Heart right ventricle (tissue), 16 donors: Measurements from ENCODE around the gene ISCA1. TPM values are rescaled to one million over a fixed set of nuclear protein-coding genes. Genes with fewer than 3 reads are reported as not detected.

Experiments
- ATAC-seq, 8 donors: fragments of 200-7000 bp; cut with Tn5 transposase; one replicate each; pipeline ENCODE4 v1.9.1; 2020; ENCODE audit warnings: mild to moderate bottlenecking in 8 of 8, moderate library complexity in 8 of 8, moderate number of reproducible peaks in 1 of 8
- DNase-seq, 2 donors: peaks; one replicate each; pipeline ENCODE4 v3.0.0-alpha.2; 2020
- H3K27ac ChIP-seq, 10 donors: fragments of 200-600 bp; sonication (generic) in 2 of 10; one replicate each; pipeline versions ENCODE4 v1.5.0 to v1.8.0; 2020 to 2022; ENCODE audit warnings: mild to moderate bottlenecking in 3 of 10
- H3K27me3 ChIP-seq, 7 donors: fragments of 200-600 bp; one replicate each; pipeline ENCODE4 v1.8.0; 2021 to 2022; ENCODE audit warnings: mild to moderate bottlenecking in 2 of 7
- H3K36me3 ChIP-seq, 9 donors: fragments of 200-600 bp; sonication (generic) in 1 of 9; one replicate each; pipeline versions ENCODE4 v1.5.0 to v1.8.0; 2020 to 2022; ENCODE audit warnings: mild to moderate bottlenecking in 2 of 9
- H3K4me1 ChIP-seq, 9 donors: fragments of 200-600 bp; sonication (generic) in 1 of 9; one replicate each; pipeline versions ENCODE4 v1.5.0 to v1.8.0; 2020 to 2022; ENCODE audit warnings: mild to moderate bottlenecking in 4 of 9
- H3K4me3 ChIP-seq, 10 donors: fragments of 200-600 bp; sonication (generic) in 2 of 10; one replicate each; pipeline versions ENCODE4 v1.5.0 to v1.8.0; 2020 to 2022; ENCODE audit warnings: mild to moderate bottlenecking in 7 of 10, moderate library complexity in 2 of 10
- H3K9me3 ChIP-seq, 11 donors: fragments of 200-600 bp in 10 of 11; sonication (generic) in 2 of 11; one replicate each; pipeline versions ENCODE4 v1.5.0 to v1.8.0; 2013 to 2022; ENCODE audit warnings: mild to moderate bottlenecking in 2 of 11, control low read depth in 1 of 11, moderate library complexity in 1 of 11
- WGBS, 2 donors: extraction: QIAGEN DNeasy Blood & Tissue Kit; methylation state at CpG; one replicate each; pipeline ENCODE4 v1.1.7; 2013; ENCODE audit warnings: inconsistent platforms in 1 of 2; 5-methylcytosine and 5-hydroxymethylcytosine counted together
- intact Hi-C, 10 donors: fragments of 100-400 bp; cut with DNase I; formaldehyde crosslinking; loops; one replicate each; pipeline versions ENCODE4 v1.11.1 to v1.14.2; 2022
- polyA plus RNA-seq, 2 donors: library from polyadenylated mRNA; stranded (reverse); fragments of 200-250 nt; gene quantifications; one replicate each; pipeline ENCODE4 v1.2.3, GENCODE V29; 2013
- total RNA-seq, 10 donors: library from RNA; stranded (reverse); fragmentation: NEBNext Ultra II Directional in 3 of 10; extraction: Animal tissue kit (Norgen Biotek cat#: 25700) in 3 of 10; gene quantifications; one replicate each; pipeline versions ENCODE4 v1.2.1 to v1.2.4, GENCODE V29; 2021 to 2023
- TF ChIP-seq, protein P1 (sequence below), 9 donors: fragments of 200-600 bp; sonication (generic) in 2 of 9; IDR thresholded peaks; one replicate each; pipeline versions ENCODE4 v1.5.0 to v1.8.0; 2021 to 2022; ENCODE audit warnings: antibody characterized with exemption in 9 of 9, mild to moderate bottlenecking in 5 of 9, moderate library complexity in 1 of 9
- donor health status: Arrhythmogenic right ventricular cardiomyopathy.
- donor health status: ischemic (EF 13 %, LVEDD 7.1; RV severe dilation, severe dysfunction).
- donor health status: healthy with polysubstance abuse.
- donor health status: DM: no; HTN: yes; CAD: no.
- donor health status: DM: no; HTN: no; CAD: no.
- donor health status: ischemic (EF 25% LVEDD 6.9; RV normal size, moderate dysfunction).
- donor health status: ischemic (EF 25% LVEDD 5.7; RV mildly dilated, moderate dysfunction).
- donor health status: healthy.
- donor health status: DM: yes; HTN: yes; CAD: no.
- donor health status: Ischemic cardiomyopathy.
- donor health status: ischemic (EF 35%, LVEDD 5.7; RV mildly dilated, moderate dysfunction).
- donor health status: nonischemic (EF 11% LVEDD 7.7; RV severe dilation, severe dysfunction).
- donor health status: DM: yes; HTN: yes; CAD: no.
- donor health status: PGD.
- donor health status: ischemic (EF 29% LVEDD 5.4; RV normal size, mild dysfunction).
- donor health status: nonischemic (EF 23%, LVEDD 6.1; RV moderate dilation, normal function).

Gene ISCA1
- total and polyA plus RNA-seq, 12 donors: 27.1 to 86.1 (median 70.3) TPM

DNA sequence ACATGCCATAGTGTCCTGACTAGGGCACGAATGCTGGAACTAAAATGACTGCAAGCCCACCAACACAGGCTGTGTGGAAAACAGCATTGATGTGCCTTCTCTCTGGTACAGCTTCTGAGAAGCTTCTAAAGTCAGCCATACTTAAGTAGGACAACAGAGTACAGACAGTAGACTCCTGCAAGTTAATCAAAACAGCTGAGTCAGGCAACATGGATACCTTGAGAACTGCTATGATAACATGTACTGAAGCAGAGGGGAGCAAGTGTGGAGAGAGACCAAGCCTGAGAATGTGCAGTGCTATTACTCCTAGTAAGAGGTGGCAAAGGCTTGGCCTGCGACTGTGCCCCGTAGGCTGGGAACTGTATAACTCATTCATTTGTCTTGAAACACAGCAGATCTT, 2.5 kb downstream of the ISCA1 start:
- TF ChIP-seq, protein P1, sequence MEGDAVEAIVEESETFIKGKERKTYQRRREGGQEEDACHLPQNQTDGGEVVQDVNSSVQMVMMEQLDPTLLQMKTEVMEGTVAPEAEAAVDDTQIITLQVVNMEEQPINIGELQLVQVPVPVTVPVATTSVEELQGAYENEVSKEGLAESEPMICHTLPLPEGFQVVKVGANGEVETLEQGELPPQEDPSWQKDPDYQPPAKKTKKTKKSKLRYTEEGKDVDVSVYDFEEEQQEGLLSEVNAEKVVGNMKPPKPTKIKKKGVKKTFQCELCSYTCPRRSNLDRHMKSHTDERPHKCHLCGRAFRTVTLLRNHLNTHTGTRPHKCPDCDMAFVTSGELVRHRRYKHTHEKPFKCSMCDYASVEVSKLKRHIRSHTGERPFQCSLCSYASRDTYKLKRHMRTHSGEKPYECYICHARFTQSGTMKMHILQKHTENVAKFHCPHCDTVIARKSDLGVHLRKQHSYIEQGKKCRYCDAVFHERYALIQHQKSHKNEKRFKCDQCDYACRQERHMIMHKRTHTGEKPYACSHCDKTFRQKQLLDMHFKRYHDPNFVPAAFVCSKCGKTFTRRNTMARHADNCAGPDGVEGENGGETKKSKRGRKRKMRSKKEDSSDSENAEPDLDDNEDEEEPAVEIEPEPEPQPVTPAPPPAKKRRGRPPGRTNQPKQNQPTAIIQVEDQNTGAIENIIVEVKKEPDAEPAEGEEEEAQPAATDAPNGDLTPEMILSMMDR (IDR thresholded peaks at IDR 0.05): no peak
- ATAC-seq (no peak), DNase-seq (no peak)
- Histone ChIP-seq H3K27me3 (no peaks in the 10 kb centered on the region), H3K27ac (no peak overlapping the region), H3K36me3 (peaks cover 0 to 23% (median 0%) of the 10 kb centered on the region in 9 donors), H3K4me1 (peaks cover 13 to 72% (median 62%) of the 10 kb centered on the region in 9 donors), H3K9me3 (no peaks in the 10 kb centered on the region), H3K4me3 (peak overlapping the region in 1 of 10 donors; percentile 11)
- intact Hi-C loops: loop anchor here in 4 of 10 donors (5.0 kb wide), 2 partner anchors 72 to 78 kb away; partner anchors contain the start of gene TUT7 (in 2 of the 4)
- 81 to 83% methylated on average over 3 of the region's 3 CpGs for WGBS, 2 donors

DNA sequence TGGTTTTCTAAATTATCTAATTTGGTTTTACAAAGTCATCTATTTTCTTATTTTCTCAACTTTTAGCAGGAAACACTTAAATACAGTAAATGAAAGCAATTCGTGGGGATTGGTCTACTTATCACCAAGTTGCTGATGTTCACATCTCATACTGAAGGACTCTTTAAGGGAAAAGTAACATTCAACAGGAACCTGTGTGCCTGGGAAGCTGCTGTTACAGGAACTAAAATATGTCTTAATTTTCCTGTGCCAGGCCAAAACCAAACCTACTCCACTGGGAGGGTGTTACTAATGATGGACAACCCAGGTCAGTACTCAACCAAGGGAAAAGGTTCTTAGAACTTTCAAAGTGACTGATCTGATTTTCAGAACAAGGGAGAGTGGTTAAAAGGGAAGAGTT, 5.3 kb downstream of the ISCA1 start:
- WGBS, 2 donors: 54 to 58% methylated on average over 1 of the region's 1 CpG
- TF ChIP-seq, protein P1 (IDR thresholded peaks at IDR 0.05): no peak

GRCh38 chr9:86275962-86276361, 6.4 kb downstream of the ISCA1 start:
- intact Hi-C loops: loop anchor here in 1 of 10 donors (5.0 kb wide), 1 partner anchor 74 kb away; no protein-coding TSS in a partner anchor
- WGBS, 2 donors: 80 to 83% methylated on average over 3 of the region's 3 CpGs
- TF ChIP-seq, protein P1 (IDR thresholded peaks at IDR 0.05): peak in 5 of 9 donors; percentile 15 to 44 (median 29)
- no peak overlapping the region for H3K4me3 ChIP-seq
- no peak overlapping the region for H3K27ac ChIP-seq
- no peaks in the 10 kb centered on the region for H3K9me3 ChIP-seq
- H3K36me3 ChIP-seq: peaks cover 0 to 55% (median 18%) of the 10 kb centered on the region in 9 donors
- H3K4me1 ChIP-seq: peaks cover 13 to 68% (median 53%) of the 10 kb centered on the region in 9 donors
- no peaks in the 10 kb centered on the region for H3K27me3 ChIP-seq
- ATAC-seq (peak in 1 of 8 donors; percentile 14), DNase-seq (no peak)

More for the DNA sequence above, 5.3 kb downstream of the ISCA1 start:
- Histone ChIP-seq H3K4me1 (peaks cover 13 to 74% (median 60%) of the 10 kb centered on the region in 9 donors), H3K36me3 (peaks cover 0 to 44% (median 7%) of the 10 kb centered on the region in 9 donors), H3K9me3 (no peaks in the 10 kb centered on the region), H3K27ac (no peak overlapping the region), H3K4me3 (no peak overlapping the region), H3K27me3 (no peaks in the 10 kb centered on the region)
- DNase-seq (no peak), ATAC-seq (no peak)
- intact Hi-C loops: loop anchor here in 1 of 10 donors (5.0 kb wide), 1 partner anchor 75 kb away; no protein-coding TSS in a partner anchor

- H3K27ac ChIP-seq: no peak overlapping the region
- peaks cover 0 to 56% (median 20%) of the 10 kb centered on the region in 9 donors for H3K36me3 ChIP-seq
- H3K27me3 ChIP-seq: no peaks in the 10 kb centered on the region
- TF ChIP-seq, protein P1 (IDR thresholded peaks at IDR 0.05): no peak
- H3K9me3 ChIP-seq: no peaks in the 10 kb centered on the region
- H3K4me3 ChIP-seq: no peak overlapping the region
- WGBS, 2 donors: 59 to 66% methylated on average over 7 of the region's 7 CpGs
- H3K4me1 ChIP-seq: peaks cover 12 to 59% (median 44%) of the 10 kb centered on the region in 9 donors
- intact Hi-C loops: loop anchor here in 1 of 10 donors (5.0 kb wide), 1 partner anchor 73 kb away; no protein-coding TSS in a partner anchor
- peak in 4 of 8 donors; percentile 26 to 60 (median 51) for ATAC-seq
- DNase-seq: no peak
These were observed 7.3 kb downstream of the ISCA1 start for GRCh38 chr9:86274821-86275643.
